Measurements from ENCODE around the gene RAD21L1.

RAD21L1 gene

DNA sequence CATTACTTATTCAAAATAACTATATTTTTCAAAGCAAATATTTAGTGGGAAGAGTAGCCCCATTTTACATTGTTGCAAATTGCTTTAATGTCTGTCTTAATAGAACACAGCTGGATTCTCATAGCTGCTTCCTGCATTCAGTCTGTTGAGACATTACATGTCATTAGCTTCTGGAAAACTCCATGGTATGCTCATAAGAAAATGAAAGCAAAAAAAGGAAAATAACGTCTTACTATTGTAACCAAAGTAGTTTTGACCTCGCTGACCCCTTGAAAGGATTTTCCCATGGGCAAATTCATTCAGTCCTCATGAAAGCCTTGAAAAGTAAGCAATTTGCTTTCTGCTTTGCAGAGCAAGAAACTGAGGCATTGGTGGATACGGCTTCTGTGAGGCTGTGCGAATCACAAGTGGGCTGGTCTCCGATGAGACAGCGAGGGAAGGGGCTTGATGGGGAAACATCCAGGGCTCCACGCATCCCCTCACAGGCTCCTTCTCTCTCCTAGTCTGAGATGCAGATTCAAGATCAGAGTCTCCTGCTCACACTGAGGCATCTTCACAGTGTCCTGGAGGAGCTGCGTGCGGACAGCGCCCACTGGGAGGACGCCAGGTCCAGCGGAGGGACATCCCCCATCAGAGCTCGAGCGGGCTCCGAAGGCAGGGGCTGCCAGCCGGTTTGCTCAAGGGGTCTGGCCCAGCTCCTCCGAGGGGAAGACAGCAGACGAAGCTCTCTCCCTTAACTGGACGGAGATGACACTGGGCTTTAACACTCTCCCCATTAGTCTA, 19.3 kb upstream of the RAD21L1 start:
- DNase-seq (ENCODE audit: extremely low spot score), result no peak
- POLR2A ChIA-PET, result no interaction called here
- CTCF ChIA-PET, result no interaction called here
- TF ChIP-seq TARDBP (IDR thresholded peaks at IDR 0.05) (no peak), FOXM1 (IDR thresholded peaks at IDR 0.05; ENCODE audit: borderline replicate concordance) (no peak), FOXK2 (IDR thresholded peaks at IDR 0.05) (no peak), BHLHE40 (IDR thresholded peaks at IDR 0.05; ENCODE audit: borderline replicate concordance) (no peak), NFRKB (IDR thresholded peaks at IDR 0.05) (no peak), ZNF384 (IDR thresholded peaks at IDR 0.05) (no peak), ARNT (IDR thresholded peaks at IDR 0.05) (no peak), ELF4 (IDR thresholded peaks at IDR 0.05) (no peak), HDGF (IDR thresholded peaks at IDR 0.05; ENCODE audit: borderline replicate concordance) (no peak)

DNA sequence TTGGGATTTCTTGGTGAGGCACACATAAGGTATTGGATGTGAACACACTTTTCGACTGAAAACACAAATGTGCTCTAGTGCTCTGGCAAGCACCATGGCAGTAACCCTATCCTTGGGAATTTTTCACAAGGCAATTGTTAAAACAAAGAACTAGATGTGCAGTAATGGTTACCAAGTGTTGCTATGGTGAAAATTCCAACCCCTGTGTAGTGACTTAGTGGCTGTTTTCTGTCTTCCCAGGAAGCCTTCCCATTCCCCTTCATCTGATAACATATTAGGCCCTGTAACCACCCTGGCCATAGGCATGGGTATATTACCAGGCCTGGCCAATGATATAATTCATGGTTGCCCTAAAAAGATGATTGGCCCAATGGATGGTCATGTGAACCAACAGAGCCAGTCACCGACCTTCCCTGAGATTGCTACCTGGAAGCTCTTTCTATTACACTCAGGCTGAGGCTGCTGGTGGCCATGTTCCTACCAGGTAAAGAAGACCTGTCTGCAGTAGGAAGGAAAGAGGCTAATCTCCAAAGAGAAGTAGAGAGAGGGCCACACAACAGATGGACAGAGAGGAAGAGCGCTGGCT, 18.5 kb upstream of the RAD21L1 start:
- CTCF ChIA-PET, result no interaction called here
- TF ChIP-seq FOXA1 (IDR thresholded peaks at IDR 0.05) (no peak), ZNF384 (IDR thresholded peaks at IDR 0.05) (no peak), L3MBTL2 (conservative IDR thresholded peaks at IDR 0.05) (no peak), LEF1 (IDR thresholded peaks at IDR 0.05; ENCODE audit: borderline replicate concordance) (no peak)
- POLR2A ChIA-PET, result no interaction called here
- DNase-seq (ENCODE audit: extremely low spot score), result no peak

DNA sequence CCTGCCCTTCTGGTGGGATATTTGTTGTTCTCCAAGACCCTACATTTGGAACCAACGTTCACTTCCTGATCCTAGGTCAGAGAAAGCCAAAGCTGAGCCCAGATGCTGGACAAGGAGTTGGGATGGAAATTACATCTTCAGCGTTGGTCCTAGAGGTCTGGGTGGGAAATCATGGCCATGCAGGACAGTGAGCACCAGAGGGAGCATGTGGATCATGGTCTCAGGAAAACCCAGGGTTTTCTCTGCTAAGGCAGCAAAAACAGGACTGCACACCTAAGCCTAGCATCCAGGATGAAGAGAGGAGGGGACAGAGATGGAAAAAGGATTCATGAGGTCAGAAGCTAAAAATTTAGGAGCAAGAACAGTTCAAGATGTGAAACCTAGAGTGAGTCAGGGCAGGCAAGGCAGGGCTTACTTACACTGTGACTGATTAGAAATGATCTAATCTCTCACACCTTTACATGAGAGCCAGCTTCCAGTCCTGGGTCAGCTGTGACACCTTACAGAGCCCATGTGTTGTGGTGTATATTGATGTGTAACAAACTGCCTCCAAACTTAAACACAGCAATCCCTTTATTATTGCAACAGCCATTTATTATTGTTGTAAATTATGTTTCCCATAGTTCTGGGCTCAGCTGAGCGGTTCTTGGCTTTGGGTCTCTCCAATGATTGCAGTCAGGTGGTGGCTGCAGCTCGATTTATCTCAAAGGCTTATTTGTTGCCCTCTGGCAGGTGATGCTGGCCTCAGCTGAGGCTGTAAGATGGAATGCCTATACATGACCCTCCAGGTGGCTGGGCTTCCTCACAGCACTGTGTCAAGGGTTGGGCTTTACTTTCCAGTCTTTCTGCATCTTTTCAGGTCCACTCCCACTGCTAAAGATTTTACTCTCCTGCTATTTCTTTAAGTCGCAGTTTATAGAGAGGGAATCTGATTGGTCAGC, 16.1 kb upstream of the RAD21L1 start:
- POLR2A ChIA-PET, result no interaction called here
- CTCF ChIA-PET, result interaction anchor here (1.1 kb wide), 1 partner anchor 17 kb away, joined by 3 read pairs; the partner anchor contains the start of gene RAD21L1

DNA sequence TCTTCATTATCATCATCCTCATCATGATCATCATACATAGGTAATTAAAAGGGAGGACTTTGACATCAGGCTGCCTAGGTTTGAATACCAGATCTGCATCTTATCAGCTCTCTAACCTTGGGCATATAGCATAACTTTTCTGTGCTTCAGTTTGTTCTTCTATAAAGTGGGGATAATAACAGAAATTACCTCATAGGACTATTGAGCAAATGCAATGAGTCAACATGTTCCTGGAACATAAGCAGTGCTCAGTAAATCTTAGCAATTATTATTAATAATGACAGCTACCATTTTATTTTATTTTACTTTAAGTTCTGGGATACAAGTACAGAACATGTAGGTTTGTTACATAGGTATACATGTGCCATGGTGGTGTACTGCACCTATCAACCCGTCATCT, 15.3 kb upstream of the RAD21L1 start:
- ChIA-PET POLR2A (no interaction called here), CTCF (no interaction called here)
- TF ChIP-seq TARDBP (IDR thresholded peaks at IDR 0.05) (no peak), ZNF384 (IDR thresholded peaks at IDR 0.05) (no peak), SP1 (IDR thresholded peaks at IDR 0.05) (no peak), CTBP1 (IDR thresholded peaks at IDR 0.05; ENCODE audit: borderline replicate concordance) (no peak), BHLHE40 (IDR thresholded peaks at IDR 0.05; ENCODE audit: borderline replicate concordance) (no peak), LEF1 (IDR thresholded peaks at IDR 0.05; ENCODE audit: borderline replicate concordance) (no peak), NFRKB (IDR thresholded peaks at IDR 0.05) (no peak), HDGF (IDR thresholded peaks at IDR 0.05; ENCODE audit: borderline replicate concordance) (no peak), FOXK2 (IDR thresholded peaks at IDR 0.05) (no peak), ELF4 (IDR thresholded peaks at IDR 0.05) (no peak), SUZ12 (IDR thresholded peaks at IDR 0.05) (no peak), ARNT (IDR thresholded peaks at IDR 0.05) (no peak)
- TF ChIP-seq, protein P1, sequence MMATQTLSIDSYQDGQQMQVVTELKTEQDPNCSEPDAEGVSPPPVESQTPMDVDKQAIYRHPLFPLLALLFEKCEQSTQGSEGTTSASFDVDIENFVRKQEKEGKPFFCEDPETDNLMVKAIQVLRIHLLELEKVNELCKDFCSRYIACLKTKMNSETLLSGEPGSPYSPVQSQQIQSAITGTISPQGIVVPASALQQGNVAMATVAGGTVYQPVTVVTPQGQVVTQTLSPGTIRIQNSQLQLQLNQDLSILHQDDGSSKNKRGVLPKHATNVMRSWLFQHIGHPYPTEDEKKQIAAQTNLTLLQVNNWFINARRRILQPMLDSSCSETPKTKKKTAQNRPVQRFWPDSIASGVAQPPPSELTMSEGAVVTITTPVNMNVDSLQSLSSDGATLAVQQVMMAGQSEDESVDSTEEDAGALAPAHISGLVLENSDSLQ (IDR thresholded peaks at IDR 0.05), result no peak

More for the DNA sequence above, 16.1 kb upstream of the RAD21L1 start:
- TF ChIP-seq L3MBTL2 (conservative IDR thresholded peaks at IDR 0.05), result no peak
- TF ChIP-seq SP1 (IDR thresholded peaks at IDR 0.05), result no peak
- no peak for DNase-seq (ENCODE audit: extremely low spot score)

DNA sequence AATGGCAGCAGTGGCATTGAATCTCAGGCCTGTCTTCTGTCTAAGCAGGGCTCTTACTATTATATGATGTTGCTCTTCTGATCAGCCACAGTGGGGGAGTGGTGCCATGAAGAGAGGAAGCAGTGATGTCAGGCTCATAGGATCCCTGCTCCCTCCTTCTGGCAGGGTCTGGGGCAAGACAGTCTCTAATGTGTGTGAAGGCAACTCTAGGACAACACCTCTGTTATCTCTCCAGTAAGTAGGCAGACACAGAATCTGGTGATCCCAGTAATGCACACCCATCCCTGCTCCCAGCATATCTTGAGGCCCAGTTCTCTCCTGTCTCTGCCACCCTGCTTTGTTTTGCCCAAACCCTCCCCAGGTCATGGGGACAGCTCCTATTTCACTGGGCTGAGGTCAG, 13.8 kb upstream of the RAD21L1 start:
- TF ChIP-seq SP1 (IDR thresholded peaks at IDR 0.05), result no peak
- TF ChIP-seq FOXA1 (IDR thresholded peaks at IDR 0.05), result no peak
- no peak for TF ChIP-seq FOXM1 (IDR thresholded peaks at IDR 0.05; ENCODE audit: borderline replicate concordance)
- TF ChIP-seq ARNT (IDR thresholded peaks at IDR 0.05), result no peak
- TF ChIP-seq, protein P1 (IDR thresholded peaks at IDR 0.05), result no peak
- TF ChIP-seq CTBP1 (IDR thresholded peaks at IDR 0.05; ENCODE audit: borderline replicate concordance), result no peak
- no peak for TF ChIP-seq BHLHE40 (IDR thresholded peaks at IDR 0.05; ENCODE audit: borderline replicate concordance)
- no peak for TF ChIP-seq NFRKB (IDR thresholded peaks at IDR 0.05)
- TF ChIP-seq HDGF (IDR thresholded peaks at IDR 0.05; ENCODE audit: borderline replicate concordance), result no peak
- ChIA-PET CTCF (interaction anchor here (0.6 to 1.4 kb wide), 2 partner anchors 13 to 77 kb away, joined by 3 read pairs; no protein-coding TSS in a partner anchor), POLR2A (no interaction called here)
- no peak for DNase-seq (ENCODE audit: extremely low spot score)

More for the DNA sequence above, 15.3 kb upstream of the RAD21L1 start:
- DNase-seq (ENCODE audit: extremely low spot score), result no peak

DNA sequence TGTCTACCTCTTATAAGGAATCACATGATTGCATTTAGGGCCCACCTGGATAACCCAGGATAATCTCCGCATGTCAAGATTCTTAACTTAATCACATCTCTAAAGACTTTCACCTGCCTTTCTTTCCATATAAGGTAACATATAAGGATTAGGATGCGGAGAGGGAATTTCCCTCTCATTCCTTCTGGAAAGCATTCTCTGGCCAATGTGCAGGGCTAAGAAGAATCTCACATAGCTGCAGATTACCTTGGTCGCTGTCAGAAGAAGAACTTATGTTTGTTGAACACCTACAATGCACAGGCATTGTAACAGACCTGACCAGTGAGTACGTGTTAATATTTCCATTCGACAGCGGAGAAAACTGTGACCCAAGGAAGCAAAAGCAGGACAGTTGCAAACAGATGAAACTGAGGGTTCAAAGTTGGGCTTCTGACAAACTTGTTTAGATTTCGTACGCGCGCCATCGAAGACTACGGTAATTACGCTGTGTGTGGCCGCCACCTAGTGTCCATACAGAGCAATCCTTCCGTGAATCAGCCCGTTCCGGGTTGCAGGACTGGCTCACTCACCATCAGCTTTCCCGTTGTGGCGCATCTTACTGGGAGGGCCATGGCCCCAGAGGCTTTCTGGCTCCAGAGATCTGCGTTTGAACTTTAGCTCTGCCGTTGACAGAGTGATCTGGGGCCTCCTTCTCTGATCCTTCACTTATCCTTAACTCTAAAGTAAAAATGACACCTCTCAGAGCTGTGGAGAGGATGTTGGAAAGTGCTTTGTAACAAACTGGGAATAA, 13.0 kb upstream of the RAD21L1 start:
- CTCF ChIA-PET, result interaction anchor here (1.4 kb wide), 1 partner anchor 14 kb away, joined by 3 read pairs; no protein-coding TSS in a partner anchor
- peak; percentile 77 for DNase-seq (ENCODE audit: extremely low spot score)
- POLR2A ChIA-PET, result interaction anchor here (1.1 kb wide), 1 partner anchor 26 kb away, joined by 3 read pairs; no protein-coding TSS in a partner anchor
- TF ChIP-seq FOXK2 (IDR thresholded peaks at IDR 0.05) (no peak), SP1 (IDR thresholded peaks at IDR 0.05) (no peak), ARNT (IDR thresholded peaks at IDR 0.05) (no peak), HDGF (IDR thresholded peaks at IDR 0.05; ENCODE audit: borderline replicate concordance) (no peak), NFRKB (IDR thresholded peaks at IDR 0.05) (no peak), ELF4 (IDR thresholded peaks at IDR 0.05) (no peak), SUZ12 (IDR thresholded peaks at IDR 0.05) (no peak), LEF1 (IDR thresholded peaks at IDR 0.05; ENCODE audit: borderline replicate concordance) (no peak)
